Neural crest cell (in vitro differentiated cells): ENCODE results near the gene NAPSA. TPM values are rescaled to one million over a fixed set of nuclear protein-coding genes. Genes with fewer than 3 reads are reported as not detected.

ENCODE experiments used
- DNase-seq: peaks from one replicate; pipeline ENCODE4 v3.0.0; 2021; ENCODE audit warnings: low read depth, mixed read lengths, low spot score
- H3K27ac Mint-ChIP-seq: one replicate; pipeline ENCODE4 v1.8.0; 2021; ENCODE audit warnings: mild to moderate bottlenecking, mixed read lengths; ENCODE audit not compliant: unreplicated experiment
- H3K27me3 Mint-ChIP-seq: 2 replicates; pipeline ENCODE4 v1.8.0; 2021; ENCODE audit warnings: low read depth, mild to moderate bottlenecking, mixed read lengths
- H3K36me3 Mint-ChIP-seq: 2 replicates; pipeline ENCODE4 v1.8.0; 2021; ENCODE audit warnings: low read depth, mild to moderate bottlenecking, mixed read lengths
- H3K4me1 Mint-ChIP-seq: 2 replicates; pipeline ENCODE4 v1.8.0; 2021; ENCODE audit warnings: mixed read lengths
- H3K4me3 Mint-ChIP-seq: one replicate; pipeline ENCODE4 v1.8.0; 2021; ENCODE audit warnings: mild to moderate bottlenecking, mixed read lengths
- H3K9me3 Mint-ChIP-seq: 2 replicates; pipeline ENCODE4 v1.8.0; 2021; ENCODE audit warnings: mixed read lengths
- total RNA-seq: library from RNA; stranded (reverse); gene quantifications from 2 replicates; pipeline ENCODE4 v1.2.1, GENCODE V29; 2021
- TF ChIP-seq, protein P1 (sequence below): fragments of 200-600 bp; sonication (generic); conservative IDR thresholded peaks from 2 replicates; pipeline ENCODE4 v1.5.0; 2021; ENCODE audit warnings: antibody characterized with exemption, mild to moderate bottlenecking

NAPSA gene
- total RNA-seq, 1 donor from 2014 or later = 1.0 TPM

DNA sequence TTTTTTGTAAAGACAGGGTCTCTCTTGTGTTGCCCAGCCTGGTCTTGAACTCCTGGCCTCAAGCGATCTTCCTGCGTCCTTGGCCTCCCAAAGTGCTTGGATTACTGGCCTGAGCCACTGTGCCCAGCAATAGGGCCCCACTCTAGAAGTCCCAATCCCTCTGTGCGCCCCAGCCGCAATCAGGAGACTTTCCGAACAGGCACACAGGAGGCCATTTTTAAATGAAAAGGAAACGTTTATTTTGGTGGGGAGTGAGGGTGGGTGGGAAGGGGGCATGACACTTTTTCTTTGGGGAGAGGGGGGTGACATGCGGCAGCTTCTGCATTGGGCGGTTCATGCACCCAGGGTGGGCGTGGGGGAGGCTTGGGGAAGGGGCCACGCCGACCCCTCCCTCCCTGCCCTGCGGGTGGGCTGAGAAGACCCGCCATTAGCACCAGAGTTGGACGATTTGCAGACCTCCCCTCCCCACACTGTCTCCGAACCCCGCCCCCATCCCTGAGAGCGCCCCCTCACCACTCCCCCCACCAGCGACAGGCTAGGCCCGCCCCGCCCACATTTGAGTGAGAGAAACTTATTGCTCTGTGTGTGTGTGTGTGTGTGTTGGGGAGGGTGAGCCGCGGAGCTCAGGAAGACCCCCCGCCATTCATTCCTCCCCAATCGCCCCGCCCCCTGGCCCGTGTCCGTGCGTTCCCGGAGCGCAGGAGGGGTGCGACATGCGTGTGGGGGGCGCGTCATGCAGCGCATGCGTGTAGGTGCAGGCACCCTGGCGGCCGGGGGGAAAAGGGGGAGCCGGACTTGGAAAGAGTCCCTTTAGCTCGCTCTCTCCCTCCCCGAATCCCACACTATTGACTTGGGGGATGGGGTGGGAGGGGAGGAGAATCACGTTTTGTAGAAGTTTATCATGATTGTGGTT, 53.5 kb downstream of the NAPSA start:
- no peaks in the 10 kb centered on the region for H3K9me3 Mint-ChIP-seq
- H3K36me3 Mint-ChIP-seq = no peaks in the 10 kb centered on the region
- peaks cover 86% of the 10 kb centered on the region for H3K27me3 Mint-ChIP-seq
- peak overlapping the region; percentile 70 for H3K4me3 Mint-ChIP-seq
- peak; percentile 52 for DNase-seq
- peaks cover 20% of the 10 kb centered on the region for H3K4me1 Mint-ChIP-seq
- TF ChIP-seq, protein P1, sequence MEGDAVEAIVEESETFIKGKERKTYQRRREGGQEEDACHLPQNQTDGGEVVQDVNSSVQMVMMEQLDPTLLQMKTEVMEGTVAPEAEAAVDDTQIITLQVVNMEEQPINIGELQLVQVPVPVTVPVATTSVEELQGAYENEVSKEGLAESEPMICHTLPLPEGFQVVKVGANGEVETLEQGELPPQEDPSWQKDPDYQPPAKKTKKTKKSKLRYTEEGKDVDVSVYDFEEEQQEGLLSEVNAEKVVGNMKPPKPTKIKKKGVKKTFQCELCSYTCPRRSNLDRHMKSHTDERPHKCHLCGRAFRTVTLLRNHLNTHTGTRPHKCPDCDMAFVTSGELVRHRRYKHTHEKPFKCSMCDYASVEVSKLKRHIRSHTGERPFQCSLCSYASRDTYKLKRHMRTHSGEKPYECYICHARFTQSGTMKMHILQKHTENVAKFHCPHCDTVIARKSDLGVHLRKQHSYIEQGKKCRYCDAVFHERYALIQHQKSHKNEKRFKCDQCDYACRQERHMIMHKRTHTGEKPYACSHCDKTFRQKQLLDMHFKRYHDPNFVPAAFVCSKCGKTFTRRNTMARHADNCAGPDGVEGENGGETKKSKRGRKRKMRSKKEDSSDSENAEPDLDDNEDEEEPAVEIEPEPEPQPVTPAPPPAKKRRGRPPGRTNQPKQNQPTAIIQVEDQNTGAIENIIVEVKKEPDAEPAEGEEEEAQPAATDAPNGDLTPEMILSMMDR = no peak
- H3K27ac Mint-ChIP-seq = peak overlapping the region; percentile 50

DNA sequence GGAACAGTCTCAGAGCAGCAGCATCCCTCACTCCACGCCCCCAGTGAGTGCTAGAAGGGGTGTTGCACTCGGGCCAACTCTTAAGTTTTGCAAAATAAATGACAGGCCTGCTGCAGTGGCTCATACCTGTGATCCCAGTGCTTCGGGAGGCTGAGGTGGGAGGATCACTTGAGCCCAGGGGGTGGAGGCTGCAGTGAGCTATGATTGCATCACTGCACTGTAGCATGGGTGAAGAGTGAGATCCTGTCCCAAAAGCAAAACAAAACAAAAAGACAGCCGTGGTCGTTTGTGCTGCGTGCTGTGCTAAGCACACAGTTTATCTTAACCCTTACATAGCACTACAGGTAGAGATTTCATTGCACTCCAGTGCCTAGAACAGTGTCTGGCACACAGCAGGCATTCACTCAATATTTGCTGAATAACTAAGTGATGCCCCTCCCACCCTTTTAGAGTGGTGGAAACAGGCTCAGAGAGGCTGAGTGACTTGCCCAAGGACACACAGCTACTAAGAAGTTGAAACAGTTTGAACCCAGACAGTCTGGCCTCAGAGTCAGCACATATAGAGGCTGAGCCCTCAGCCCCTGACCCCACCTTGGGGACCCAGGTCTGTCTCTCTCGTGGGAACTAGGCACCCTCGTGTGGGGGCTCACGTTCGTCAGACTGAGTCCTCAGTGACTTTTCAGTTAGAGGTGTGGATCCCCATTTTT, 54.5 kb downstream of the NAPSA start:
- Mint-ChIP-seq H3K9me3 (no peaks in the 10 kb centered on the region), H3K27ac (no peak overlapping the region), H3K27me3 (peaks cover 84% of the 10 kb centered on the region), H3K36me3 (no peaks in the 10 kb centered on the region), H3K4me3 (peak overlapping the region; percentile 49), H3K4me1 (peaks cover 20% of the 10 kb centered on the region)
- no peak for DNase-seq
- TF ChIP-seq, protein P1 = no peak

DNA sequence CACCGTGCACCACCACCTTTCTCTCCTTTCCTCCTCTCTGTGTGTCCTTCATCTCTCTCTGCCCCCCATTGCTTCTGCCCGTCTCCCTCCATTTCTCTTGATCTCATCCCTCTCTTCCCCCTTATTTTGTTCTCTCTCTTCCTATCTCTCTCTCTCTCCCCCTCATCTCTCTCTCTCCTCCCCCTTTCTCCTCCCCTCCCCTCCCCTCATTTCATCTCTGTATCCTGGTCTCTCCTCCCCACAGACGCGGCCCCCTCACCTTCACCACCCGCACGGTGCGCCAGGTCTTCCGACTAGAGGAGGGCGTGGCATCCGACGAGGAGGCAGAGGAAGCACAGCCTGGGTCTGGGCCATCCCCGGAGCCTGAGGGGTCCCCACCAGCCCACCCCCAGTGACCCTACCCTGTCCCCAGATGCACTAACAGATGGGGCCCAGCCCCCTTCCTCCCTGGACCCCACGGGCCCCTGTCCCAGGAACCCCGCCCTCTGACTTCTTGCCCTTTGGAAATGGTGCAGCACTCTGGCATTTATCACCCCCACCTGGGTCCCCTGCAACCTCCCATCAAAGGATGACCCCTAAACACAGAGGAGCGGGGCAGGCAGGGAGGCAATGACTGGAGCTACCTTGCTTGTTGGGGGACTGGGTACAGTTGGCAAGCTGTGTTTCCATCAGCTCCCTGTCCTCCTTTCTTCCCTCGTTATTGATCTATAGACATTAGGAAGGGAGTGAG, 55.9 kb downstream of the NAPSA start:
- TF ChIP-seq, protein P1 = no peak

DNA sequence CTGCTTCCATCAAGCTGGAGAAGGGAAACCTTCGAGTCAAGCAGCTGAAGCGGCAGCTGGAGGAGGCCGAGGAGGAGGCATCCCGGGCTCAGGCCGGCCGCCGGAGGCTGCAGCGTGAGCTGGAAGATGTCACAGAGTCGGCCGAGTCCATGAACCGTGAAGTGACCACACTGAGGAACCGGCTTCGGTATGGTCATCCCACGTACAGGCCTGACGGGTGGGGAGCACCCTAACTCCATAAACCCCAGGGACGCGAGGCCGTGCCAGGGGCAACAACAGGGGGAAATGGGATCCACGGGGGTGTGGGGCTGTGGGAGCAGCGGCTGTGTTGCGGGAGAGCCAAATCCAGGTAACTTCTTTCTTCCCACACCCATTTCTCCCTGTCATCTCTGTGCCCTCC, 56.4 kb downstream of the NAPSA start:
- Mint-ChIP-seq H3K27ac (no peak overlapping the region), H3K9me3 (no peaks in the 10 kb centered on the region), H3K4me3 (no peak overlapping the region), H3K4me1 (peaks cover 11% of the 10 kb centered on the region), H3K27me3 (peaks cover 68% of the 10 kb centered on the region), H3K36me3 (no peaks in the 10 kb centered on the region)
- TF ChIP-seq, protein P1 = no peak
- DNase-seq = no peak

More for the DNA sequence above, 55.9 kb downstream of the NAPSA start:
- Mint-ChIP-seq H3K36me3 (no peaks in the 10 kb centered on the region), H3K9me3 (no peaks in the 10 kb centered on the region), H3K4me3 (no peak overlapping the region), H3K27ac (no peak overlapping the region), H3K4me1 (peaks cover 11% of the 10 kb centered on the region), H3K27me3 (peaks cover 74% of the 10 kb centered on the region)
- no peak for DNase-seq

Other genes starting within 250 kb of the NAPSA start
- not detected in 2 replicates for gene IZUMO2, start 202.4 kb downstream of the NAPSA start, total RNA-seq
- 4.0 and 4.7 TPM in 2 replicates for gene MYH14, start 162.0 kb downstream of the NAPSA start, total RNA-seq
- gene KCNC3, start 36.3 kb downstream of the NAPSA start, total RNA-seq = 4.0 and 4.2 TPM in 2 replicates
- 21.8 and 22.8 TPM in 2 replicates for gene NR1H2, start 10.8 kb upstream of the NAPSA start, total RNA-seq
- gene POLD1, start 18.7 kb upstream of the NAPSA start, total RNA-seq = 151 and 160 TPM in 2 replicates
- gene SPIB, start 53.3 kb upstream of the NAPSA start, total RNA-seq = not detected in 2 replicates
- not detected in 2 replicates for gene MYBPC2, start 67.3 kb upstream of the NAPSA start, total RNA-seq
- 125 and 129 TPM in 2 replicates for gene EMC10, start 110.9 kb upstream of the NAPSA start, total RNA-seq
- gene GARIN5A, start 111.2 kb upstream of the NAPSA start, total RNA-seq = 1.1 and 1.3 TPM in 2 replicates
- 10.9 and 13.5 TPM in 2 replicates for gene JOSD2, start 145.6 kb upstream of the NAPSA start, total RNA-seq
- gene ASPDH, start 148.3 kb upstream of the NAPSA start, total RNA-seq = 1.2 TPM in 1 of 2 replicates, not detected in the other
- gene LRRC4B, start 202.8 kb upstream of the NAPSA start, total RNA-seq = 42.5 and 50.2 TPM in 2 replicates